NCI-H510A (cell line): Measurements from ENCODE around the gene CHTOP.

Source experiments
- DNase-seq: peaks from one replicate; lab custom pipeline; 2025; lab: John Stamatoyannopoulos, UW

CHTOP gene

GRCh38 chr1:153693466-153693865 is 59.6 kb downstream of the CHTOP start:
- no peak for DNase-seq
